IPS DF 4.7 (cell line): ENCODE measurements around the gene CACNA1B.

Source experiments
- DNase-seq: peaks from one replicate; pipeline ENCODE4 v3.0.0-alpha.2; 2013; ENCODE audit warnings: low spot score; ENCODE audit errors: extremely low read depth

The CACNA1B gene

DNA sequence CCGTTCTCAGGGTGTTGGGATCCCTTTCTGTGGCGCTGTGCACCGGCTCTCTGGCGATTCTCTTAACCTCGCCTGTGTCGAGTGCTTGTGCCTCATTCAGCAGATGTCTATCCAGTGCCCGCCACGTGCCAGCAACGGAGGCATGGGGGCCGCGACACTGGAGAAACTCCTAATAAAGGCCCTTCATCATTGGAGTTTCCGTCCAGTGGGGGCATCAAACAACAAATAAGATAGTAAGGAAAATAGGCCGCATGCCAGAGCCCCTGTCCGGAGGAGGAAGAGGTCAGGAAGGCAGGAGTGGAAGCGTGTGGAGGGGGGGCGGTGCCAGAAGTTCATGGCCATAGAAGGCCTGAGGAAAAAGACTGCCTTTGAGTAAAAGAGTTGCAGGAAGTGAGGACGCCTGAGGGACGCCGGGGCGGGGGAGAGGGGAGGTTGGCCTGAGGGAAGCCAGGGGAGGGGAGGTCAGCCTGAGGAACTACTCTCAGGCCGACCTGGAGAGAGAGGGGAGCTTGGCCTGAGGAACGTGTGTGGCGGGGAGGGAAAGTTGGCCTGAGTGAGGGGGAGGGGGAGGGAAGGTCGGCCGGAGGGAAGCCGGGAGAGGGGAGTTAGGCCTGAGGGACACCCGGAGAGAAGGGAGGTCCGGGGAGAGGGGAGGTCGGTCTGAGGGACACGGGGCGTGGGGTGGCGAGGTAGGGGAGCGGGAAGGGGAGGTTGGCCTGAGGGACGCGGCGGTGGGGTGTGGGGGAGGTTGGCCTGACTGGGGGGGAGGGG, 82.2 kb downstream of the CACNA1B start:
- DNase-seq: no peak

DNA sequence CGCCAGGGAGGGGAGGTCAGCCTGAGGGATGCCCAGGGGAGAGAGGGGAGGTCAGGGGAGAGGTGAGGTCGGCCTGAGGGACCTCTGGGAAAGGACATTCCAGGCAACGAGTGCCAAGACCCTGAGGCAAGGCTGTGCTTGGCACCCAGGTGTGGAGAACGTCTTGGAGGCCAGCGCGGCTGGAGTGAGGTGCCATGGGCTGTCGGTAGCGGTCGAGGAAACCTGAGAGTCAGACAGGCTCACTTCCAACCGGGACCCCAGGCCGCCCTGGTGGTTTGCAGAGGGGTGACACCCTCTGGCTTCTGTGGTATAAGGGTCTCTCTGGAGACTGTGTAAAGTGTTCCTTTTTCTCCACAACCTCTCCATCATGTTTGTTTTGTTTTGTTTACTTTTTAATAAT, 82.9 kb downstream of the CACNA1B start:
- no peak for DNase-seq

DNA sequence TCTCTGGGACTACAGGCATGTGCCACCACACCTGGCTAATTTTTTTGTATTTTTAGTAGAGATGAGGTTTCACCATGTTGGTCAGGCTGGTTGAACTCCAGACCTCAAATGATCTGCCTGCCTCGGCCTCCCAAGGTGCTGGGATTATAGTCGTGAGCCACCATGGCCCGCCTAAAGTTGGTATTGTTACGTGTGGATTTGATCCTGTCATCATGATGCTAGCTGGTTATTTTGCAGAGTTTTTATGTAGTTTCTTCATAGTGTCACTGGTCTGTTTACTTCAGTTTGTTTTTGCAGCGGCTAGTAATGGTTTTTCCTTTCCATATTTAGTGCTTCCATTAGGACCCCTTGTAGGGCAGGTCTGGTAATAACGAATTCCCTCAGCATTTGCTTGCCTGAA, 85.9 kb downstream of the CACNA1B start:
- DNase-seq: no peak

DNA sequence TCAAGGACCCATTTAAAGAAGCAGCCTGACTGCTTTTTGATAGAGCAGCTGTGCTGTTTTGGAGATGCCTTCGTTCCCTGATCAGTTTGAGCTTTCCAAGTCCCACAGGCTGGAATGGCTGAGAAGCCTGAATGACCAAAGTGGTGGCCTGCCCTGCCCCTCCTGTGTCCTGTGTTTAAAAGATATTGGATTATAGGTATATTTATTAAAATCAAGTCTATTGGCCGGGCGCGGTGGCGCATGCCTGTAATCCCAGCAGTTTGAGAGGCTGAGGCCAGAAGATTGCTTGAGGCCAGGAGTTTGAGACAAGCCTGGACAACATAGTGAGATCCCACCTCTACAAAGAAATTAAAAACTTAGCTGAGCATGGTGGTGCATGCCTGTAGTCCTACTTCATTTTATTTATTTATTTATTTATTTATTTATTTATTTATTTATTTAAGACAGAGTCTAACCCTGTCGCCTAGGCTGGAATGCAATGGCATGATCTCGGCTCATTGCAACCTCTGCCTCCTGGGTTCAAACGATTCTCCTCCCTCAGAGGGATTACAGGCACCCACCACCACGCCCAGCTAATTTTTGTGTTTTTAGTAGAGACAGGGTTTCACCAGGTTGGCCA, 87.7 kb downstream of the CACNA1B start:
- DNase-seq: no peak

DNA sequence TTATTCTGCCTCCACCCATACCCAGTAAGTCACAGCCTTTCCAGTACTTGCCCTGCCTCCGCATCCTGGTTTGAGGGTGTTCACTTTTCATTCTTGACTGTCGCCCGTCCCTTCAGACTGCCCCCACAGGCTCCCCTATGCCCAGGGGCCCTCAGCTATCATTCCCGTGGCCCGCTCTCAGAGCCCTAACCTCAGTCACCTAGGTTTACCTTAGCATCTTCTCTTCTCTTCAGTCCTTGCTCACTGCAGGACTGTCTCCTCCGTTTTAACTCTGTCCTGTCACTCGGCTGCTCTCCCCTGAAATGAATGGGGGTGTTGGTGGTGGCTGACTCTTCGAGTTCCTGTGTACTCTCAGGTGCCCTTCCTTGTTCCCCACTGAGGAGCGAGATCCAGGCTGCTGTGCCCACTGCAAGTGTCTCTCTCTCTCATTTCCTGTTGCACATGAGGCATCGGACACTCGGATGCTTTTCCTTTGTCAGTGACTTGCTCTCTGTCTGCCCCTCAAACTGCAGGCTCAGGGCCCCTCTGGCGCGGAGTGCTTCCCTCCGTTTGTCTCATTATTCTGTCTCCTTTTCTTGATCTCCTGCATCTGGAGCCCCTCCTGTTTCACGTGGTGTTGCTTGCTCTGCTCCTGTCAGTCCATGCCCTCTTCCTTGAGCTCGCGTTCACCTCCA, 89.8 kb downstream of the CACNA1B start:
- DNase-seq: no peak

DNA sequence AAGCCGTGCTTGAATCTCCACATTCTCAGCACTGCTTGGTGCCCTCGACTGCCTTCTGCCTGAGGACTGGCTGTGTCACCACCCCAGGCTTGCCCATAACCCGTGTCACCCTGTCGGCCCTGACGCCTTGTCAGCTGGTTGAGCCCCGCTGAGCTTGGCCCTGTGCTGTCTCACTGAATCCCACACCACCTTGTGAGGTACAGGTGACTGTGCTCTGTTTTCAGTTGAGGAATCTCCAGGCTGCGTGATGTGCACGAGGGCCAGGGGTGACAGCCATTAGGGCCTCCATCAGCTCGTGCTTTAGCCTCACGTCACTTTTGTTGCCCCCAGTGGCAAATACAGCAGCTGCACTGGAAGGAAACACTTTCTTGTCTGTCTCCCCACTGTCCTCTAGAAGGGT, 90.7 kb downstream of the CACNA1B start:
- DNase-seq: no peak

DNA sequence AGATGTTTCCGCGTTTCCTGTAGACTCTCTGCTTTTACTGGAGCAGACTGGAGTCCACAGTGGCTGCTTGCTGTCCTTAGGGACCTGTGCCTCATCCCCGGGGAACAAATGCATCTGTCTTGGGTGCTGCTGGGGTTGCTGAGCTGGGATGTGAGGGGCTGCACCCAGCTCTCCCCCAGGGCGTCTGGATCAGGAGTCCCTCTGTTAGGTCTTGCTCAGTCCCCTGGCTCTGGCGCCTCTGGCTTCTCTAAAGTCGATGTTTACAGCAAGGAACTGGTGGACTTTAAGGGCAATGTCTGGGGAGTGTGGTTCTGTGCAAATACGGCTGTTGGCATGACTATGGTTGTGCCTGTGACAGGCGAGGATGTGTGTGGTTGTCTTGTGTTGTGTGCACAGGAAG, 91.4 kb downstream of the CACNA1B start:
- no peak for DNase-seq

DNA sequence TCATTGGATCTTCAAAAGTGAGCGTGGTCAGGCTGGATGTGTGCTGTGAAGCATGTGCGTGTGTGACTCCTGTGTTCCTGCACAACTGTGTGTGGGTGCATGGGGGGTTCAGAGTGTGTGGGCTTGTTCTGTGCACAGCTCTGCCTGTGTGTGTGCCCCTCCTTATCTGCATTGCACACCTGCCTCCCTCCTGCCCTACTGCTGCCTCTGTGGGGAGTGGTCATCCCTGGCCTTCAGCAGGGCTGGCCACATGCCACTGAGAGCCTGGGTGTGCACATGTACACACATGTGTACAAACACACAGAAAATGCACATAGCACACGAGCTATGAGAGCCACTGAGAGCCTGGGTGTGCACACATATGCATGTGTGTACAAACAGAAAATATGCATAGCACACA, 92.1 kb downstream of the CACNA1B start:
- DNase-seq: no peak

DNA sequence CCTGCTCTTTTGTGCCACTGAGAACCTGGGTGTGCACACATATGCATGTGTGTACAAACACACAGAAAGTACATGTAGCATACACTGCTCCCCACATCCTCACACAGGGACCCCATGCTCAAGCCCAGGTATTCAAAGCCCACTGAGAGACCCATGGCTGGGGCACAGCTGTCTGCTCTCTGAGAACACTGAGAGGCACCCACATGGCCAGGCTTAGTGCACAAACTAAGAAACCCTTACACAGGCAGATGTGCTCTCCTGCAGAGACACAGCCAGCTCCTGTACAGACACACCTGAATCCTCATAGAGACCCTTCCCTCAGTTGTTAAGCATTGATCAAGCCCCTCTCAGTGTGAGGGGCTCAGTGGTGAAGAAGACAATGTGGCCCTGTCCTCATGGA, 92.5 kb downstream of the CACNA1B start:
- DNase-seq: no peak

DNA sequence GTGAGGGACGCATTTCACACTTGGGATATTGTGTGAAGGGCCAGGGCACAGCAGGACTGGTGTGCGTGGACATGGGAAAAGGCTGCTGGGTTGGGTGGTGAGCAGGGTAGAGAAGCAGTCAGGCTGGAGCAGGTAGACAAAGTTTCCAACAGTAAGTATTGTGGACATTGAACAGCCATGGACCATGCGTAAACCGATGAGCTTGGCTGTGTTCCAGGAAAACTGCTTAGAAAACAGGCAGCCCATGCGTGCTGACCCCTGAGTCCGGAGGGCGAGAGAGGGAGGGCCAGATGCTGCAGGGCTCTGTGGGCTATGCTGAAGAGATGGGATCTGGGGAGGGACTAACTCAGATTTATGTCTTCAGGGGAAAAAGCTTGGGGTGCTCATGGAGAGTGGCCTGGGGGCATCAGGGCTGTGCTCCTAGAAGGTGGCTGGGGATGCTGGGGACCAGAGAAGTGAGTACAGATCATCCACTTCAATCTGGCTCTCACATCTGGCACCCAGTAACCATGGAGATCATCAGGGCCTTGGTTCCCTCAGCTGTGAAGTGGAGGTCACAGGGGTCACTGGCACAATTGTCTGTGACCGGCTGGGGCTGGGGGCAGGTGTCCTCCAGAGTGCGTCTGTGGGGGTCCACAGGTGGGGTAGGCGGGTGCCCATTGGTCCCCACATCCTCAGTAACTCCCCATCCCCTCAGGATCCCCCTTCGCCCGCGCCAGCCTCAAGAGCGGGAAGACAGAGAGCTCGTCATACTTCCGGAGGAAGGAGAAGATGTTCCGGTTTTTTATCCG, 93.3 kb downstream of the CACNA1B start:
- no peak for DNase-seq

DNA sequence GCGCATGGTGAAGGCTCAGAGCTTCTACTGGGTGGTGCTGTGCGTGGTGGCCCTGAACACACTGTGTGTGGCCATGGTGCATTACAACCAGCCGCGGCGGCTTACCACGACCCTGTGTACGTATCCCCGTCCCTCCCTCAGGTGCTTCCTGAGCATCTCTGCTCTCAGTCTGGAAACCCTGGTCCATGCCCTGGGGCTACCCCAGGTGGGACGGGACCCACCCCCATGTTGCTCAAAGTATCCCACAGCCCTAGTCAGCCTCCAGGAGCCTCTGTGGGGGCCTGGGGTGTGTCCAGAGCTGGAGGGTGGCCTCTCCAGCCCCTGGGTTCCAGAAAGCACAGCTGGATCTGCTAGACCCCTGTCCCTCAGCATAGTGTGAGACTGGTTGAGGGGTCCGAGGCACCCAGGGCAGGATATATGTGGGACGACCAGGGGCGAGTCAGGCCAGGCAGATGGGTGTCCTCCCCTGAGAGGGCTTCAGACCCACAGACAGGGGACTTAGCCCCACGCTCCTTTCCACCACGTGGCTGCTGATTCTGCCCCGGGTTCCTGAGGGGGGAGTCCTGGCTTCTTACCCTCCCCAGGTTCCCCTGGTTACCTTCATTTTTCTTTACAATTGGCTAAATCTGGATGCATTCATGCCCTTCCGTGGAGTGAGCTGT, 94.0 kb downstream of the CACNA1B start:
- DNase-seq: no peak

DNA sequence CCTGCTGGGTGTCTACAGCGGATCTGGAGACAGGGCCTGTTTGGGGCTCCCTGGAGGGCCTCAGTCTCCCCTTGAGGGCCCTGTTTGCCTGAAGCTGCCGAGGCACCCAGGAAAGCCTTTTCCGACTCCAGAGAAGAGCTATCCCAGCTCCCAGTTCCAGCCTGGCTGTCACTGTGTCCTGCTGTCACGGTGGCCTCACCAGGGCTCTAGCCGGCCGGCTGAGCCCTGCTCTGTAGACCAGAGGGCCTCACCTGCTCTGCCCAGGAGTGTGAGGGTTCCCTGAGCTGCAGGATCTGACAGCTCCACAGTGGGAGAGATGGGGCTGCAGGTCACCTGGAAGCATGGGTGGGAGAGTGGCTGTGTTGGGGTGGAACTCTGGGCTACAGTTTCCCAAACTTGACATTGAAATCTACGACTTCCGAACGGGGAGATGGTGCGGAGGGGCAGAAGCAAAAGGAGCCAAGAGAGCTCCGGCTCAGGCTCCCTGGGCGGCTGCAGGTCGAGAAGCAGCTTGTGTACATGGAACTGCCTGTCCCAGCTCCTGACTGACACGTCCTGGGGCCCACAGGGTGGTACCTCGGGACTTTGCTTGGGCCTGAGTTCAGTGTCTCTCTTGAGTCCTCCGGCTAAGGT, 94.9 kb downstream of the CACNA1B start:
- DNase-seq: no peak

DNA sequence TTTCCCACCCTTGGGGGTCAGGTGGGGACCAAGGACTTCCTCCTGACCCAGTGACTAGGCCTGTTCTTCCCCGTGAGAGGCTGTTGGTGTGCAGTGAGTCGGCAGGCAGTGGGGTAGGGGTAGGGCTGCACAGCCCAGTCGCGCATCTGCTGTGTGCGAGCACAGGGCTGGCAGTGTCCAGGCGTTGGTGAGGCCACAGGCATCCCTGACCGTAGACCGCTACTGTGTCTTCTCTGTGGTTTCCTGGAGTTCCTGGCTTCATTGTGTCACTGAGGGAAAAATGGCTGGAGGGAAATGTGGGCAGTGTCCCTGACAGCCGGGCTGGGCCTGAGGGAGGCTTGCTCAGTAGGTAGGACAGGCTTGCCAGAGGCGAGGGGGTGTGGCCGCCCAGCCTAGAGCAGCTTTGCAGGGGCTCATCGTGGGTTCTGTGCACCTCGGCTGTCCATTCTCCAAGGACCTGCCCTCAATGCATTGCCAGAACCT, 95.4 kb downstream of the CACNA1B start:
- DNase-seq: no peak

DNA sequence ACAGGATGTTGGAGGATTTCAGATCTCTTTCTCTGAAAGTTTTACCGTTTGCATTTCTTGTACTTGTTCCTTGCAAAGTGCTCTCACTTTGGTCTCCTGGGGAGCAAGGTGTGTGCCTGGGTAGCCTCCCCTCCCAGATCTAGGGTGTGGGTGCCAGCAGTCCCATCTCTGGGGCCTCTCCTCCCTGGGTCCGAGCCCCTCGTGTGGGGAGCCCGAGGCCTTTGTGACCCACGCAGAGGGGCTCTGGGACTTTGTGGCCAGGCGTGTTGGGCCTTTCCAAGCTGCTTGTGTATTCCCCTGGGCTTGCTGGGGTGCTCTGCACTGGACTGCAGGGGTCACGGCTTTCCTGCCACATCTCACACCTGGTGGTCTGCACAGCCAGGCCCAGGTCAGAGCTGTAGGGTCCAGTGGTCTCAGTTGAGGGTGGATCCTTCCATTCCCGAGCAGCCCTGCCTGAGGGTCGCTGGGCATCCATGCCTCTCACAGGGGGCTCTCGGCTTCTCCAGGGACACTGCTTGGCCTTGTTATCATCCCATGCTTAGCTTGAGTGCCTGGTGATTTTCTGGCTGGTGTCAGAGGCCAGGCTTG, 96.3 kb downstream of the CACNA1B start:
- no peak for DNase-seq

DNA sequence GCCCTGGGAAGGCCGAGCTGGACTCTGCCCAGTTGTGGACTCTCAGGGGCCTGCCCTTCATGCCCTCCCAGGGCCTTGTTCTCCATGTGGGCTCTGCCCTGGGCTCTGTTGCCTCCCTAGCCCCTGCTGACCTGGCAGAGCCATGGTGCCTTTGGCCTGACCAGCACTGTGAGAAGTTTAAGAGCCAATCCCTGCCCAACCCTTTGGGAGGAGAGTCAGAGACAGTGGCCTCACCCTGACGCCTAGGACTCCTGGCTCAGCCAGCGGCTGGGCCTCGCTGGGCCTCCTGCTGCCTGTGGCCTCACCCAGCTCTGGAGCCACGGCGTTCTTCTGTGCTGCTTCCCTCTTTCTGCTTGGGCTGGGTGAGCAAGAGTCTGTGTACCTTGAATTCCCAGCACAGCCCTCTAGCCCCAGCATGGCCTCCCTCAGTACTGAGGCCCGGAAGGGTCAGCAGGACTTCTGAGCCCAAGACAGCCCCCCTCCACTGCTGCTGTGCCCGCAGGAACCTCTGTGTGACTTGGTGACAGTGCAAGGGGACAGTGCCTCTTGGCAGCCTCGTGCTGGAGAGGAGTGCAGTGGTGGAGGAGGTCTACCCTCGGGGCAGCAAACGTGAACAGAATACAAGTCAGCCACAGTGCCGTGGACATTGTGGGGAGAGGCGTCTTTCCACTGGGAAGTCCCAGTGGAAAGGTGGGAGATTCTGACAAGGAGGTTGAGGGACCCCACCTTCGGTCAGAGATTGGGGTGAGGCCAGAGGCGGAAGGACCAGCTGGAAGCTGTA, 97.4 kb downstream of the CACNA1B start:
- no peak for DNase-seq

DNA sequence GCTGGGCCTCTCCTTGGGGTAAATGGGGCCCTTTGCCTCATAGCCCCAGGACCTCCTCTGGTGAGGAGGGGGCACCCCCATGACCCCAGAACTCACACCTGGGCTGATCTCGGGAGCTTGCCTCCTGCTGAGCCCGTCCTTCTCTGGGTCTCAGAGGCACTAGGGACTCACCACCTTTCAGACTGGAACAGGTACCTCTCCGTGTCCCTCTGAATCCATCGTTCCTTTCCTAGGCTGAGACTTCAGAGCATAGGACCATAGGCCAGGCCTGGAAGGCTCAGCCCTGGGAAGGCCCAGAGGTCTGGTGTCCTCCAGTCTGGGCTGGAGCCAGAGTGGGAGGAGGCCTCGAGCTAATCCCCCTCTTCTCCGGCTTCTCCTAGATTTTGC, 97.9 kb downstream of the CACNA1B start:
- DNase-seq: no peak

DNA sequence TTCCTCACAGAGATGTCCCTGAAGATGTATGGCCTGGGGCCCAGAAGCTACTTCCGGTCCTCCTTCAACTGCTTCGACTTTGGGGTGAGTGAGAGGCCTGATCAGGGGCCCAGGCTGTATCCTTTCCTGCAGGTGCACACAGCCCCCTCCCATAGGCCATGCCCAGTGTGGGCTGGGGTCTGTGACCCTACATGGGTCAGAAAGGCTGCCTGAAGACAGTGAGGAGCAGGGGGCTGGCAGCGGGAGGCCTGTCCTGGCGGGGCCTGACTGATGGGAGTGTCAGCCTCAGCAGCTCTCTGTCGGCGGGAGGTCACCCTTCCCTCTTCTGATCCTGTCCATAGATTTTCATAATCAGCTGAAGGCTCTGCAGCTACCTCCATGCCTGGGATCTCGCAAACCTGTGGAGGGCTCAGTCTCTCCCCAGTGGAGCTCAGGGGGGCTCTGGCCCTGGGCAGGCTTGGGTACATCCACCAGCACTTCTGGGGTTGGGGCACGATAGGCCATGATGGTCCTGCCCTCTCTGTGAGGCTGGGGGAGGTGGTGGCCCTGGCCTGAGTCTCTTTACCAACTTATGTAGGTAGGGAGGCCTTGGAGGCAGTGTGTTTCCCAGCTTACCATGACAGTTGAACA, 98.5 kb downstream of the CACNA1B start:
- DNase-seq: no peak

DNA sequence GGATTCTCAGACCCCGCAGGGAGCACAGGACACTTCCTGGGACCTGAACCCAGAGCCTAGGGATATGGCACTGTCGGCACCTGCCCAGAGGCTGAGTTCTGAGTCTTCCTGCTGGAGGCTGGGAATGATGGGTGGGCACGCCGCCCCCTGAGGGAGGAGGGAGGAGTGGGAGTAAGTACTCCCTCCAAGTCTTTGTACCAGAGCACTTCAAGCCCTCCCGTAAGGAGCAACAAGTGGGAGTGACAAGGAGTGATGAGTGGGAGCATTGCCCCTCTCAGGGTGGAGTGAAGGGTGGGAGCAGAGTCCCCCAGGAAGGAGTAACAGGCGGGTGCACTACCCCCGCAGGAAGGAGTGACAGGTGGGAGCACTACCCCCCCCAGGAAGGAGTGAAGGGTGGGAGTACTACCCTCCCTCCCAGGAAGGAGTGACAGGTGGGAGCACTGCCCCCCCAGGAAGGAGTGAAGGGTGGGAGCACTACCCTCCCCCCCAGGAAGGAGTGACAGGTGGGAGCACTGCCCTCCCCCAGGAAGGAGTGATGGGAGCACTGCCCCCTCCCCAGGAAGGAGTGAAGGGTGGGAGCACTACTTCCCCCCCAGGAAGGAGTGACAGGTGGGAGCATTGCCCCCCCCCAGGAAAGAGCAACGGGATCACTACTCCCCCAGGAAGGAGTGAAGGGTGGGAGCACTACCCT, 100.1 kb downstream of the CACNA1B start:
- DNase-seq: no peak
